LoVo (cell line): ENCODE results near the gene HECW1.

Experiments
- DNase-seq: peaks from one replicate; pipeline ENCODE4 v3.0.0-alpha.2; 2016; ENCODE audit warnings: low spot score

HECW1 gene

GRCh38 chr7:43437001-43437400 is 324.6 kb downstream of the HECW1 start:
- DNase-seq = no peak

GRCh38 chr7:43438897-43439479 is 326.5 kb downstream of the HECW1 start:
- no peak for DNase-seq

GRCh38 chr7:43439631-43440401 is 327.4 kb downstream of the HECW1 start:
- peak; percentile 53 for DNase-seq

GRCh38 chr7:43441231-43442130 is 329.0 kb downstream of the HECW1 start:
- no peak for DNase-seq

GRCh38 chr7:43443381-43443780 is 330.9 kb downstream of the HECW1 start:
- no peak for DNase-seq

GRCh38 chr7:43444711-43445578 is 332.5 kb downstream of the HECW1 start:
- no peak for DNase-seq

GRCh38 chr7:43449577-43449976 is 337.1 kb downstream of the HECW1 start:
- no peak for DNase-seq

DNA sequence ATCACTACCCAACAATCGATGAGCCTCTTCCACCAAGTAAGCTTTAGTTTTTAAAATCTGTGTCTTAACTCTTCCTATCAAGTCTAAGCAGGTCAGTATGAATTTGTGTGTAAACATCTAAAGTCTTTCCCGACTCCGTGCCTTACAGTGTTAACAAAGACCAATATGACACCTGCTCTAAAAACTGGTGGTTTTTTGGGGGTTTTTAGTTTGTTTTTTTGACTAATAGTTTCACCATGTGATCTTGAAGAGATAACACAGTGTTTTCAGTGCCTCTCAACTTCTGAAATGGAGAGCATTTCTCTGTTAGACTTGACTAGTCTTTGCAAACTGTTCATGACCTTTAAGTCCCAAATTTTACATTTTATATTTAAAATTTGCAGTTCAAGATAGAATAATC is 338.4 kb downstream of the HECW1 start:
- no peak for DNase-seq

DNA sequence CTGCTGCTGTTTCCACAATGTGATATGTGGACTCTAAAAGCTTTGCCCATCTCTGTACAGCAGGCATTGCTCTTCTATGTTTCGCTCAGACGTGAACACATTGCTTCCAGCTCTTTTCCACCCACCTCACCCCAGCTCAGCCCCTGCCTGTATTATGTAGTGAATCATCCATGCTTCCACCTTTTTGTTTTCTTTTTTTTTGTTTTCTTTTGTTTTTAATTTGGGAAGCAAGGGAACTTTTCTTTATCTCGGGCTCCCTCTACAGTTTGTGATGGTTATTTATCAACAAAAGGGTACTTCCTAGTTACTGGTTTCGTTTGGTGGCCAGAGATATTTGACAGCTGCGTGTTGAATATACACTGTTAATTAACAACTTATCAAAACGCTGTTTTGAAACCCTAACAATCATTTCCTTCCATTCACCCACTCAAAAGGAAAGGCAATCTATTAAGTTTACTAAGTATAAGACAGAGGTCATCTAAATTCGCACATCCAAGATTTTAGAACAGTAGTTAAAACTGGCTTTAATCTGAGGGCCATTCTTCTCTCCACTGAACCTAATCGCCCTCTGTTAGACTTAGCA is 342.6 kb downstream of the HECW1 start:
- peak; percentile 44 for DNase-seq

DNA sequence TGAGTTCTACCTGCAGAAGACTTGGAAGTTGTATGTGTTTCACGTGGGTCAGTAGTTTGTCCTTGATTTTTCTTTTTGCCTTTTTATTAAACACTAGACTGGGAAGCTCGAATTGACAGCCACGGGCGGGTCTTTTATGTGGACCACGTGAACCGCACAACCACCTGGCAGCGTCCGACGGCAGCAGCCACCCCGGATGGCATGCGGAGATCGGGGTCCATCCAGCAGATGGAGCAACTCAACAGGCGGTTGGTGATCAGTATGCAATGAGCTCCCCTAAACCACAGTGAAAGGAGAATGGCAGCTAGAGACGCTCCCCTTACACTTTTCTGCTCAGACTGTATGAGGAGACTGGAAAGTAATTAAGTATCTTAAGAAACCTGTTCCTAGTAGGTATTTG is 343.8 kb downstream of the HECW1 start:
- no peak for DNase-seq

GRCh38 chr7:43458330-43459018 is 346.0 kb downstream of the HECW1 start:
- no peak for DNase-seq

DNA sequence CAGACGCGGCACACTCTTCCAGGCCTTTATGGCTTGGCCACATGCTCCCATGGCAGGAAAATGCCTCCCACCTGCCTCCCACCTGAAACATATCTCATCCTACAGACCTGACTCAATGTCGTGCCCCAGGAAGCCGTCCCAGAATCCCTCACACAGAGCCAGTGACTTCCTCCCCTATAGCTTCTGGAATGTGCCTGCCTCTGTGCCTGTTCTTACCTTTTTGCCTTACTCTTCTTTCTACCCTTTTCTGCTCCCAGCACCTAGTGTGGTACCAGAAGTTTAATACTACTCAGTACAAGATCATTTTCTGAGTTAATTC is 346.5 kb downstream of the HECW1 start:
- no peak for DNase-seq

DNA sequence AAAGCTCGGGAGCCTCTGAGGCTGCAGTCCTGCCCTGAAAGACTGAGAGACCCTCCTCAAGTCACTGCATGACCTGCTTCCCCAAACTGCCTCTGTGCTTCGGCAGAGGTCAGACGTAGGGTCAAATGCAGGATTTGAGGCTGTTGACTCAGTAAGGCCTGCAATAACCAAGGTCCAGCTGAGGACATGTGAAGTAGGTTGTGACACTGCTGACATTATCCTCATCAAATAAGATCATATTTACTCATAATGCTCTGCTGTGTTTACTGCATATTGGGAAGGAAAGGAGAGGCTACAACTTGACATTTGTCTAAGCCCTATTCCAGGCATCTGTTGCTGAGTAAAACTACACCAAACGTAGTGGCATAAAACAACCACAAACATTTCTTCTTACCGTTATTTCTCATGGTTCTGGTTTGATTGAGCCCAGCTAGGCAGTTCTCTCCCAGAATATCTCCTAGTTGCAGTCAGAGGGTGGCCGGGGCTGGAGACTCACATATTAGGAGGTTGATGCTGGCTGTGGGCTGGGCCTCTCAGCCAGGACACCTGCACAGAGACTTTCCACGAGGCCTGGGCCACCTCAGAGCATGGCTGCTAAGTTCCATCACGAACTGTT is 348.4 kb downstream of the HECW1 start:
- DNase-seq = no peak

- no peak for DNase-seq
These were observed 349.0 kb downstream of the HECW1 start for GRCh38 chr7:43461349-43462024.

GRCh38 chr7:43462836-43463235 is 350.4 kb downstream of the HECW1 start:
- no peak for DNase-seq

DNA sequence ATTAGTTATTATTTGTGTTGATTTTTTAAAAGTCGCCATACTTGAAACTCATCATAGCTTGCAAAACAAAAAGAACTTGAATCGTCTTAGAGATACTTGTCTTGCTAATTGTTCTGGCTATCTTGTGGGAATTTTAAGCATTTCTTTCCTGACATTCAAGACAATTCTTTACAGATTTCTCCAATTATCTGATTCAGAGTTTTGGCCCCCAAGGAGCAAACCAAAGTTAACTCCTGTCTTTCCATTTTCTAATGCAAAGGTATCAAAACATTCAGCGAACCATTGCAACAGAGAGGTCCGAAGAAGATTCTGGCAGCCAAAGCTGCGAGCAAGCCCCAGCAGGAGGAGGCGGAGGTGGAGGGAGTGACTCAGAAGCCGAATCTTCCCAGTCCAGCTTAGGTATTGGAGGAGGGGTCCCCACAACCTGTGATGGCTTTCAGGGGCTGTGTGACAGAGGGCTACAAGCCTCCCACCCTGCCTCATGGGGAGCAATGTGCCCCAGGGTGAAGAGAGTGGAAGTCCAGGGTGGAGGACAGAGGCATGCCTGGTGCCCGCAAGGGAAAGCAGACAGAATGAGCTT is 351.0 kb downstream of the HECW1 start:
- DNase-seq = no peak

- no peak for DNase-seq
These were observed 353.4 kb downstream of the HECW1 start for GRCh38 chr7:43465581-43466554.

DNA sequence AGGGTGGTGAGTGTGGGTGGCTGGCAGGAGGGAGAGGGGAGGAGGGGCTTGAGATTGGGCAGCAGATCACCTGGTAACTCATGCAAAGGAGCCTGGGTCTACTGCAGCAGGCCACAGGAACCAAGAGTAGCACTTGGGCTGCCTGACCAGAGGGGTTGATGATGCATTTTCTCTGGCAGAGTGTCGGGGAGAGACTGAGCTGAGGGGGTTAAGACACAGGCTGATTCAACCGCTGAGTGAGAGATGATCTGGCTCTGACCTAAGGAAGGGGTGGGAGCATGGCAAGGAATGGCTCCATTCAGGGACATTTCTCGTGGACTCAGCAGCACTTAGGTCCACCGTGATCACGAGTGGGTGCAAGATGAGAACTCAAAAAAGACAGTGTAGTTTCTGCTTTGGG is 355.0 kb downstream of the HECW1 start:
- no peak for DNase-seq
